Endothelial cell of umbilical vein (primary cell): ENCODE results near the gene ORC1. TPM values are rescaled to one million over a fixed set of nuclear protein-coding genes. Genes with fewer than 3 reads are reported as not detected.

Experiments
- BruUV-seq: library from RNA; stranded (reverse); fragments of 400-500 nt; replicated peaks from 2 replicates; lab custom pipeline; 2021; lab: Mats Ljungman, UMichigan
- CTCF ChIA-PET: fragments of 300-600, 350-600 bp; sonication (Branson Sonifier 250); formaldehyde crosslinking; loops from one replicate; lab custom pipeline; 2021; ENCODE audit warnings: antibody characterized with exemption, inconsistent platforms; lab: Charles Lee
- POLR2A ChIA-PET: fragments of 300-600, 350-600 bp; sonication (Branson Sonifier 250); formaldehyde crosslinking; loops from one replicate; lab custom pipeline; 2021; ENCODE audit warnings: antibody characterized with exemption, inconsistent platforms; lab: Charles Lee
- DNase-seq: peaks from one replicate; pipeline ENCODE4 v3.0.0-alpha.2; 2011; ENCODE audit warnings: low read depth, low spot score
- FAIRE-seq: peaks from 2 replicates; lab custom pipeline; 2011; peaks lifted over from hg19 to GRCh38; lab: Jason Lieb, UNC
- H2AFZ ChIP-seq: 2 replicates; pipeline ENCODE4 v1.6.0; 2012; ENCODE audit warnings: low read depth, low read length, control low read depth, inconsistent platforms
- H3K27ac ChIP-seq: 2 replicates; pipeline ENCODE4 v1.5.1; 2011; ENCODE audit warnings: low read depth, mild to moderate bottlenecking, control low read depth, low read length, moderate library complexity; ENCODE audit not compliant: insufficient read depth
- H3K27me3 ChIP-seq, 2 experiments: 2 replicates each; pipeline versions ENCODE4 v1.6.0 to v1.6.1; 2011; ENCODE audit warnings: low read length in 2 of 2, mixed read lengths in 1 of 2; ENCODE audit not compliant: control insufficient read depth in 2 of 2, insufficient read depth in 2 of 2
- H3K36me3 ChIP-seq, 2 experiments: 2 replicates in 1 of 2; 3 replicates in 1 of 2; pipeline ENCODE4 v1.5.1; 2011; ENCODE audit warnings: low read length in 2 of 2, mild to moderate bottlenecking in 1 of 2, moderate library complexity in 1 of 2; ENCODE audit not compliant: control insufficient read depth in 2 of 2, insufficient read depth in 2 of 2; ENCODE audit errors: extremely low read depth in 1 of 2
- H3K4me1 ChIP-seq: 3 replicates; pipeline ENCODE4 v1.5.1; 2011; ENCODE audit warnings: mild to moderate bottlenecking, low read length; ENCODE audit not compliant: control insufficient read depth, insufficient read depth; ENCODE audit errors: extremely low read depth
- H3K4me2 ChIP-seq: 2 replicates; pipeline ENCODE4 v1.6.1; 2011; ENCODE audit warnings: low read length, control low read depth, mixed read lengths; ENCODE audit not compliant: insufficient read depth
- H3K4me3 ChIP-seq, 3 experiments: fragments of 200-600 bp in 1 of 3; sonication (generic), shearing (Covaris generic) in 1 of 3; replicated peaks in 1 of 3; 2 replicates each; pipeline ENCODE4 v1.5.1; 2011 to 2016; ENCODE audit warnings: control low read depth in 3 of 3, low read length in 3 of 3, mild to moderate bottlenecking in 2 of 3, inconsistent platforms in 1 of 3, low read depth in 1 of 3, moderate library complexity in 1 of 3; ENCODE audit not compliant: insufficient read depth in 1 of 3
- H3K79me2 ChIP-seq: 2 replicates; pipeline ENCODE4 v1.6.0; 2012; ENCODE audit warnings: low read length, inconsistent platforms; ENCODE audit not compliant: control insufficient read depth, insufficient read depth
- H3K9ac ChIP-seq: replicated peaks from 2 replicates; pipeline ENCODE3; 2011; ENCODE audit warnings: low read length, control low read depth; ENCODE audit not compliant: insufficient read depth; ENCODE audit errors: extremely low read depth
- H3K9me1 ChIP-seq: replicated peaks from 3 replicates; pipeline ENCODE4 v1.6.0; 2011; ENCODE audit warnings: mild to moderate bottlenecking, low read length; ENCODE audit not compliant: control insufficient read depth, insufficient read depth; ENCODE audit errors: extremely low read depth
- H3K9me3 ChIP-seq: replicated peaks from 2 replicates; pipeline ENCODE4 v1.5.1; 2012; ENCODE audit warnings: low read length, inconsistent platforms; ENCODE audit not compliant: control insufficient read depth, insufficient read depth
- H4K20me1 ChIP-seq: replicated peaks from 2 replicates; pipeline ENCODE3; 2011; ENCODE audit warnings: mild to moderate bottlenecking, low read length; ENCODE audit not compliant: control insufficient read depth, insufficient read depth; ENCODE audit errors: extremely low read depth
- EZH2 ChIP-seq: IDR thresholded peaks from 2 replicates; pipeline ENCODE4 v1.6.1; 2012; ENCODE audit warnings: borderline replicate concordance, low read depth, mild to moderate bottlenecking, moderate library complexity, low read length, inconsistent platforms; ENCODE audit not compliant: severe bottlenecking
- FOS ChIP-seq: IDR thresholded peaks from 2 replicates; pipeline ENCODE4 v1.6.1; 2011; ENCODE audit warnings: mild to moderate bottlenecking, low read length, moderate library complexity, borderline replicate concordance; ENCODE audit not compliant: insufficient read depth
- GATA2 ChIP-seq: IDR thresholded peaks from 2 replicates; pipeline ENCODE4 v1.7.0; 2011; ENCODE audit warnings: low read depth, mild to moderate bottlenecking, moderate library complexity, mixed read lengths, low read length; ENCODE audit not compliant: insufficient read length, insufficient read depth
- JUN ChIP-seq: IDR thresholded peaks from 2 replicates; pipeline ENCODE4 v1.6.1; 2011; ENCODE audit warnings: borderline replicate concordance, low read depth; ENCODE audit not compliant: insufficient read length, insufficient read depth
- MYC ChIP-seq: IDR thresholded peaks from one replicate; pipeline ENCODE4 v1.6.1; 2011; ENCODE audit warnings: mild to moderate bottlenecking, low read depth, low read length
- POLR2A ChIP-seq: IDR thresholded peaks from 2 replicates; pipeline ENCODE4 v1.6.1; 2012; ENCODE audit warnings: low read depth, mild to moderate bottlenecking, control low read depth, low read length
- POLR2AphosphoS5 ChIP-seq: IDR thresholded peaks from 2 replicates; pipeline ENCODE4 v1.6.1; 2012; ENCODE audit warnings: low read depth, mild to moderate bottlenecking, control low read depth, low read length, moderate library complexity; ENCODE audit not compliant: insufficient read depth
- dilution Hi-C: fragments of 300-500 bp; cut with MboI; formaldehyde crosslinking; loops from one replicate; pipeline ENCODE4 v1.15.0; 2019; ENCODE audit warnings: low sequenced_read_pairs; ENCODE audit not compliant: extremely low pct_ligation_motif_present
- intact Hi-C: fragments of 100-400 bp; cut with micrococcal nuclease; formaldehyde crosslinking; loops from one replicate; pipeline ENCODE4 v1.10.0; 2022
- polyA plus RNA-seq, 4 experiments: library from polyadenylated mRNA; depleted of rRNA in 3 of 4; stranded (reverse) in 3 of 4; unstranded in 1 of 4; fragments of >200 nt; gene quantifications; 2 replicates each; pipeline versions ENCODE4 v1.2.1 to v1.2.3, GENCODE V29; 2011 to 2012; ENCODE audit warnings: missing spikeins in 1 of 4
- total RNA-seq: library from RNA; stranded (reverse); gene quantifications from 2 replicates; pipeline ENCODE4 v1.2.3, GENCODE V29; 2021
- TF ChIP-seq, protein P1 (sequence below), 2 donors: IDR thresholded peaks; 1 replicate in 1 of 2; 2 replicates in 1 of 2; pipeline ENCODE4 v1.5.1; 2011; ENCODE audit warnings: low read length in 2 of 2, mild to moderate bottlenecking in 2 of 2, moderate library complexity in 2 of 2, control low read depth in 1 of 2, inconsistent platforms in 1 of 2, low read depth in 1 of 2; ENCODE audit not compliant: insufficient read depth in 1 of 2; ENCODE audit errors: extremely low read depth in 1 of 2
- TF ChIP-seq, protein P2 (sequence below): IDR thresholded peaks from 2 replicates; pipeline ENCODE4 v1.6.1; 2011; ENCODE audit not compliant: insufficient read depth, insufficient read length

ORC1 gene
- total and polyA plus RNA-seq, 2 donors (not counting 3 experiments of a cell fraction or from before 2014, with no cell fraction given), result 6.5 to 12.0 TPM

DNA sequence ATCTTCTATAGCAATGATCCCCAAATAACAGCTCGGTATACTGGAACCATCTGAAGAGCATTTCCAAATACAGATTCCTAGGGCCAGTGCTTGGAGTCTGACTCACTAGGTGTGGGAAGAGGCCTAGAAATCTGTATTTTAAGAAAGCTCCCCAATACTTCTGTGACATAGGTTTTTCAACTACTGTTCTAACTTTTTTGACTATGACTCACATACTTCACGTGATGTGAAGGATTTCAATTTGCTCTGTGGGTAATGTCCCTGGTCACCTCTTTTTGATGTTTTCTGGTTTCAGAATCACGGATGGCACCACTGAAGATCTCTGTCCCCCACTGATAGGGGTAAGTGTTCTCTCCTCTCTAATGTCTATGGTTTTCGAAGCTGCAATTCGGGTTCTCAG lies 11.0 kb downstream of the ORC1 start:
- Histone ChIP-seq H3K9me3 (no peaks in the 10 kb centered on the region), H3K4me1 (no peaks in the 10 kb centered on the region), H3K9me1 (no peaks in the 10 kb centered on the region), H4K20me1 (no peaks in the 10 kb centered on the region), H3K9ac (no peak overlapping the region), H3K27ac (no peak overlapping the region), H3K4me3 (no peak overlapping the region), H3K79me2 (no peaks in the 10 kb centered on the region), H3K4me2 (no peak overlapping the region), H2AFZ (no peak overlapping the region), H3K27me3 (no peaks in the 10 kb centered on the region), H3K36me3 (peaks cover 0 to 4% of the 10 kb centered on the region in 2 experiments)
- BruUV-seq, result no TSS peak
- no peak for FAIRE-seq
- TF ChIP-seq, protein P1, sequence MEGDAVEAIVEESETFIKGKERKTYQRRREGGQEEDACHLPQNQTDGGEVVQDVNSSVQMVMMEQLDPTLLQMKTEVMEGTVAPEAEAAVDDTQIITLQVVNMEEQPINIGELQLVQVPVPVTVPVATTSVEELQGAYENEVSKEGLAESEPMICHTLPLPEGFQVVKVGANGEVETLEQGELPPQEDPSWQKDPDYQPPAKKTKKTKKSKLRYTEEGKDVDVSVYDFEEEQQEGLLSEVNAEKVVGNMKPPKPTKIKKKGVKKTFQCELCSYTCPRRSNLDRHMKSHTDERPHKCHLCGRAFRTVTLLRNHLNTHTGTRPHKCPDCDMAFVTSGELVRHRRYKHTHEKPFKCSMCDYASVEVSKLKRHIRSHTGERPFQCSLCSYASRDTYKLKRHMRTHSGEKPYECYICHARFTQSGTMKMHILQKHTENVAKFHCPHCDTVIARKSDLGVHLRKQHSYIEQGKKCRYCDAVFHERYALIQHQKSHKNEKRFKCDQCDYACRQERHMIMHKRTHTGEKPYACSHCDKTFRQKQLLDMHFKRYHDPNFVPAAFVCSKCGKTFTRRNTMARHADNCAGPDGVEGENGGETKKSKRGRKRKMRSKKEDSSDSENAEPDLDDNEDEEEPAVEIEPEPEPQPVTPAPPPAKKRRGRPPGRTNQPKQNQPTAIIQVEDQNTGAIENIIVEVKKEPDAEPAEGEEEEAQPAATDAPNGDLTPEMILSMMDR (IDR thresholded peaks at IDR 0.05; ENCODE audit: extremely low read depth in 1 of 2, insufficient read depth in 1 of 2, low read depth in 1 of 2, low read length in 2 of 2), result no peak
- no peak for TF ChIP-seq POLR2AphosphoS5
- no peak for TF ChIP-seq GATA2
- no peak for TF ChIP-seq EZH2
- no peak for TF ChIP-seq POLR2A
- no peak for TF ChIP-seq MYC
- TF ChIP-seq, protein P2, sequence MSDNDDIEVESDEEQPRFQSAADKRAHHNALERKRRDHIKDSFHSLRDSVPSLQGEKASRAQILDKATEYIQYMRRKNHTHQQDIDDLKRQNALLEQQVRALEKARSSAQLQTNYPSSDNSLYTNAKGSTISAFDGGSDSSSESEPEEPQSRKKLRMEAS, result no peak
- no peak for TF ChIP-seq FOS
- no peak for TF ChIP-seq JUN
- dilution Hi-C loops, result no loop called here
- ChIA-PET CTCF (interaction anchor here (1.9 kb wide), 1 partner anchor 293 kb away, joined by 4 read pairs; no protein-coding TSS in a partner anchor), POLR2A (no interaction called here)
- intact Hi-C loops, result no loop called here
- DNase-seq, result no peak
